Amygdala (tissue), 56 donors: ENCODE measurements around the gene ST8SIA1.

Experiments
- DNase-seq, 56 donors: peaks; one replicate each; lab custom pipeline; 2025; lab: John Stamatoyannopoulos, UW

The ST8SIA1 gene

GRCh38 chr12:22332202-22332601, 2.3 kb downstream of the ST8SIA1 start:
- no peak for DNase-seq

GRCh38 chr12:22329621-22330020, 4.9 kb downstream of the ST8SIA1 start:
- no peak for DNase-seq

- DNase-seq = no peak
Observed at GRCh38 chr12:22325218-22325617, 9.3 kb downstream of the ST8SIA1 start.

GRCh38 chr12:22322091-22322490, 12.4 kb downstream of the ST8SIA1 start:
- no peak for DNase-seq

- DNase-seq = no peak
Observed at GRCh38 chr12:22321638-22322037, 12.9 kb downstream of the ST8SIA1 start.

- no peak for DNase-seq
Observed at GRCh38 chr12:22321018-22321605, 13.4 kb downstream of the ST8SIA1 start.

- DNase-seq = no peak
Observed at GRCh38 chr12:22318108-22318737, 16.3 kb downstream of the ST8SIA1 start.

GRCh38 chr12:22313963-22314330, 20.6 kb downstream of the ST8SIA1 start:
- no peak for DNase-seq

- no peak for DNase-seq
Observed at GRCh38 chr12:22313286-22313962, 21.1 kb downstream of the ST8SIA1 start.

- DNase-seq = peak in 38 of 56 donors; percentile 5 to 85 (median 38)
Observed at GRCh38 chr12:22312336-22312735, 22.2 kb downstream of the ST8SIA1 start.

- DNase-seq = no peak
Observed at GRCh38 chr12:22310709-22311108, 23.8 kb downstream of the ST8SIA1 start.

GRCh38 chr12:22310275-22310674, 24.2 kb downstream of the ST8SIA1 start:
- no peak for DNase-seq

- no peak for DNase-seq
Observed at GRCh38 chr12:22307811-22308210, 26.7 kb downstream of the ST8SIA1 start.

- no peak for DNase-seq
Observed at GRCh38 chr12:22306311-22306710, 28.2 kb downstream of the ST8SIA1 start.

GRCh38 chr12:22304341-22304740, 30.2 kb downstream of the ST8SIA1 start:
- DNase-seq = no peak

GRCh38 chr12:22299294-22299912, 35.1 kb downstream of the ST8SIA1 start:
- DNase-seq = no peak

GRCh38 chr12:22289250-22289649, 45.3 kb downstream of the ST8SIA1 start:
- DNase-seq = no peak

GRCh38 chr12:22287776-22288621, 46.5 kb downstream of the ST8SIA1 start:
- no peak for DNase-seq

GRCh38 chr12:22287101-22287500, 47.4 kb downstream of the ST8SIA1 start:
- no peak for DNase-seq

GRCh38 chr12:22286569-22286968, 47.9 kb downstream of the ST8SIA1 start:
- DNase-seq = no peak

GRCh38 chr12:22285846-22286245, 48.7 kb downstream of the ST8SIA1 start:
- no peak for DNase-seq
